Medulla oblongata (tissue), 1 donor: ENCODE data around the gene DIAPH2.

Source experiments
- DNase-seq: peaks from one replicate; pipeline ENCODE4 v3.0.0-alpha.2; 2015; ENCODE audit errors: extremely low spot score

DIAPH2 gene

GRCh38 chrX:97057349-97057909 is 372.8 kb downstream of the DIAPH2 start:
- DNase-seq: no peak

- no peak for DNase-seq
These were observed 375.4 kb downstream of the DIAPH2 start for GRCh38 chrX:97060020-97060419.

- DNase-seq: no peak
These were observed 380.4 kb downstream of the DIAPH2 start for GRCh38 chrX:97065066-97065465.

GRCh38 chrX:97065973-97066372 is 381.3 kb downstream of the DIAPH2 start:
- DNase-seq: no peak

GRCh38 chrX:97066381-97066780 is 381.7 kb downstream of the DIAPH2 start:
- DNase-seq: no peak

- DNase-seq: no peak
These were observed 385.7 kb downstream of the DIAPH2 start for GRCh38 chrX:97070346-97070745.

- DNase-seq: no peak
These were observed 389.8 kb downstream of the DIAPH2 start for GRCh38 chrX:97074400-97074799.

GRCh38 chrX:97089116-97089515 is 404.5 kb downstream of the DIAPH2 start:
- DNase-seq: no peak

- DNase-seq: no peak
These were observed 411.7 kb downstream of the DIAPH2 start for GRCh38 chrX:97096385-97096784.

- DNase-seq: no peak
These were observed 418.3 kb downstream of the DIAPH2 start for GRCh38 chrX:97102938-97103337.

- no peak for DNase-seq
These were observed 425.1 kb downstream of the DIAPH2 start for GRCh38 chrX:97109730-97110129.

- DNase-seq: no peak
These were observed 432.9 kb downstream of the DIAPH2 start for GRCh38 chrX:97117572-97117971.

GRCh38 chrX:97119474-97120109 is 434.9 kb downstream of the DIAPH2 start:
- no peak for DNase-seq

- DNase-seq: no peak
These were observed 438.4 kb downstream of the DIAPH2 start for GRCh38 chrX:97123001-97123400.

GRCh38 chrX:97126020-97126419 is 441.4 kb downstream of the DIAPH2 start:
- DNase-seq: no peak

- no peak for DNase-seq
These were observed 448.2 kb downstream of the DIAPH2 start for GRCh38 chrX:97132664-97133415.

- DNase-seq: no peak
These were observed 461.3 kb downstream of the DIAPH2 start for GRCh38 chrX:97145934-97146333.

- DNase-seq: no peak
These were observed 471.2 kb downstream of the DIAPH2 start for GRCh38 chrX:97155816-97156215.

GRCh38 chrX:97158269-97158668 is 473.6 kb downstream of the DIAPH2 start:
- DNase-seq: no peak

GRCh38 chrX:97159916-97160800 is 475.5 kb downstream of the DIAPH2 start:
- DNase-seq: peak; percentile 1

- DNase-seq: no peak
These were observed 482.7 kb downstream of the DIAPH2 start for GRCh38 chrX:97167333-97167732.

- no peak for DNase-seq
These were observed 484.0 kb downstream of the DIAPH2 start for GRCh38 chrX:97168646-97169045.
